Measurements from ENCODE around the gene MEX3A.

MEX3A gene

DNA sequence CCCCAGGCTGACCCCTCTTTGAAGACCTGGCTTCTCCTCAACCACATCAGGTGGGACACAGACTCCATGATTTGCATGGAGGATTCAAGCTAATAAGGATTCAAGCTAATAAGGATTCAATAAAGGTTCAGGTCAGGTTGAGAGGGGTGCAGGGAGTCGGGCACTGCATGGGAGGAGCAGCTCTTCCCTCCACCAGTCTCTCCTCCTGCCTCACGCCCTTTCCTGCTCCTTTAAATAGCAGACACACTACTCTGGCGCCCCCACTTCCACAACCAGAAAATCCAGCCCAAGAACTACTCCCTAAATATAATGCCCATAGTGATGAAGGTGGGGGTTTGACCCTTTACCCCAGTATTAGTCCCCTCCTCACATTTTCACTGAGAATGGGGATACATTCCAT lies 7.1 kb downstream of the MEX3A start:
- Histone ChIP-seq H4K20me1 (ENCODE audit: control insufficient read depth, insufficient read depth, low read depth, low read length) (no peaks in the 10 kb centered on the region), H3K4me1 (ENCODE audit: control insufficient read depth, low read length) (peaks cover 33% of the 10 kb centered on the region), H3K27ac (ENCODE audit: low read depth, low read length) (no peak overlapping the region), H3K36me3 (ENCODE audit: control insufficient read depth, low read length) (peaks cover 6% of the 10 kb centered on the region; the same call in 1 of the 2 replicates), H3K27me3 (ENCODE audit: control insufficient read depth, low read length) (peaks cover 4% of the 10 kb centered on the region), H3K4me3 (ENCODE audit: low read length) (peak overlapping the region; percentile 94), H3F3A (ENCODE audit: control insufficient read depth, insufficient read depth) (peaks cover 19% of the 10 kb centered on the region), H3K79me2 (ENCODE audit: control insufficient read depth, low read length) (peaks cover 18% of the 10 kb centered on the region), H3K9me3 (ENCODE audit: control insufficient read depth, insufficient read depth, low read length) (no peaks in the 10 kb centered on the region), H3K9me2 (replicated peaks; ENCODE audit: control insufficient read depth, low read length) (no peaks in the 10 kb centered on the region), H3K4me2 (ENCODE audit: low read length) (peak overlapping the region; percentile 93)
- no peak for TF ChIP-seq EZH2phosphoT487 (IDR thresholded peaks at IDR 0.05; ENCODE audit: borderline replicate concordance, low read length)

DNA sequence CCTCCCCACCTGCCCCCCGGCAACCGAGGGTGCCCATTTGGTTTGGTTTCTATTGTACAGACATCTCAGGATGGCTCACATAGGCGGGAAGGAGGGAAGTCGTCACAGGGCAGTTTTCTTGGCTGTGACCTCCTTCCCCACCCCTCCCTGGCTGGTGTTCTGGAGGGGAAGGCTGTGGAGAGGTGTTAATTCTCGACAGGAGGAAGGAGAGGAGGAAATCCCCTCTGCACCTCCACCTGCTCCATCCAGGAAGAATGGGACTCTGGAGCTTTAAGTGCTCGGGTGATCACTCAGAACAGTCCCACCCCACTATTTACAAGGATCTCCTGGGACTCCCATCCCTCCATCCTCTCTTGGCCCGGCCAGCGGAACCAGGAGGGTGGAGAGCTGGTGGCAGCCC lies 7.6 kb downstream of the MEX3A start:
- Histone ChIP-seq H3K27me3 (ENCODE audit: control insufficient read depth, low read length) (peaks cover 4% of the 10 kb centered on the region), H3K4me1 (ENCODE audit: control insufficient read depth, low read length) (peaks cover 33% of the 10 kb centered on the region), H3K9me2 (replicated peaks; ENCODE audit: control insufficient read depth, low read length) (no peaks in the 10 kb centered on the region), H3K79me2 (ENCODE audit: control insufficient read depth, low read length) (peaks cover 18% of the 10 kb centered on the region), H4K20me1 (ENCODE audit: control insufficient read depth, insufficient read depth, low read depth, low read length) (no peaks in the 10 kb centered on the region), H3F3A (ENCODE audit: control insufficient read depth, insufficient read depth) (peaks cover 17% of the 10 kb centered on the region), H3K4me3 (ENCODE audit: low read length) (no peak overlapping the region), H3K4me2 (ENCODE audit: low read length) (peak overlapping the region; percentile 93), H3K36me3 (ENCODE audit: control insufficient read depth, low read length) (peaks cover 6% of the 10 kb centered on the region; the same call in 1 of the 2 replicates), H3K9me3 (ENCODE audit: control insufficient read depth, insufficient read depth, low read length) (no peaks in the 10 kb centered on the region), H3K27ac (ENCODE audit: low read depth, low read length) (no peak overlapping the region)
- TF ChIP-seq, protein P1, sequence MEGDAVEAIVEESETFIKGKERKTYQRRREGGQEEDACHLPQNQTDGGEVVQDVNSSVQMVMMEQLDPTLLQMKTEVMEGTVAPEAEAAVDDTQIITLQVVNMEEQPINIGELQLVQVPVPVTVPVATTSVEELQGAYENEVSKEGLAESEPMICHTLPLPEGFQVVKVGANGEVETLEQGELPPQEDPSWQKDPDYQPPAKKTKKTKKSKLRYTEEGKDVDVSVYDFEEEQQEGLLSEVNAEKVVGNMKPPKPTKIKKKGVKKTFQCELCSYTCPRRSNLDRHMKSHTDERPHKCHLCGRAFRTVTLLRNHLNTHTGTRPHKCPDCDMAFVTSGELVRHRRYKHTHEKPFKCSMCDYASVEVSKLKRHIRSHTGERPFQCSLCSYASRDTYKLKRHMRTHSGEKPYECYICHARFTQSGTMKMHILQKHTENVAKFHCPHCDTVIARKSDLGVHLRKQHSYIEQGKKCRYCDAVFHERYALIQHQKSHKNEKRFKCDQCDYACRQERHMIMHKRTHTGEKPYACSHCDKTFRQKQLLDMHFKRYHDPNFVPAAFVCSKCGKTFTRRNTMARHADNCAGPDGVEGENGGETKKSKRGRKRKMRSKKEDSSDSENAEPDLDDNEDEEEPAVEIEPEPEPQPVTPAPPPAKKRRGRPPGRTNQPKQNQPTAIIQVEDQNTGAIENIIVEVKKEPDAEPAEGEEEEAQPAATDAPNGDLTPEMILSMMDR (IDR thresholded peaks at IDR 0.05; ENCODE audit: low read depth, low read length, poor library complexity, severe bottlenecking): no peak
- TF ChIP-seq EZH2phosphoT487 (IDR thresholded peaks at IDR 0.05; ENCODE audit: borderline replicate concordance, low read length): no peak

DNA sequence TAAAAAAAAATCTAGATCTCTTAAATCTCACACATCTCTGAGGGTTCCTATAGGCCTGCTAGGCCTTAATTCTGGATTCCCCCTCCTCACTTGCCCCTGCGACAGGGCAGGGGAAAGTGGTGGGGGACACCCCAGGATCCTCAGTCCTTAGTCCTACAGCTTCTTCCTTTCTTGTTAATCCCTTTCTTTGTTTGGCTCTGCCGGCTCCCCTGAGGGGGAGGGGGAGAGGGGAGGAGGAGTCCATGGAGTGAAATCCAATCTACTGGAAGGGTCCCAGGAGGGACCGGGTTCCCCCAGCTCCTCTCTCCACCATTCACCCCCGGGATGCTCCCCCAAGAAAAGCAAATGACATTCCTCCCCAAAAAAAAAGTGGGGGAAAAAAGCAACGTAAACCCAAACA lies 8.5 kb downstream of the MEX3A start:
- H3K27ac ChIP-seq (ENCODE audit: low read depth, low read length): no peak overlapping the region

DNA sequence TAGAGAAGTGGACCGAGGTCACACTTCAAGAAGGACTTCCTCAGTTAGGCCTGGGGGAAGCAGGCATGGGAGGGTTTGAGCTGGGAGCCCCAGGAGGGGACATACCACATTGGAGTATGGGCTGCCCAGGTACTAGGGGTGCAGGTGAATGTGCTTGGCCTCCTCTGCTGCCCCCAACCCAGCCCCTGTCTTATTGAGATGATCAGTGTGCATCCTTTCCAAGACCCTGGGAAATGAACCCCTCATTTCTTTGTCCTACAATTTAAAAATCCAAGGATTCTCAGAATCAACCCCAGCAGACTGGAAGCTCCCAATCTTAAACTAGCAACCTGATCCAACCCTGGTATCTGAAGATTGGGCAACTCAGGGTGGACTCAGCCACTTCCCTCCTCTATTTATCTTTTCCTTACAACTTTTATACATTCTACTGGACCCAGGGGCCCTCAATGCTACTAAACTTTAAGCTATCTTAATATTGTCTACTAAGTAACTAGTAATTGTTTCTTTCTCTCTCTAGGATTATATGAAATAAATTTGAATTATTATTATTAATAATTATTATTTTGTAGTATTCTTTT lies 9.1 kb downstream of the MEX3A start:
- TF ChIP-seq EZH2phosphoT487 (IDR thresholded peaks at IDR 0.05; ENCODE audit: borderline replicate concordance, low read length): no peak
- TF ChIP-seq, protein P1 (IDR thresholded peaks at IDR 0.05; ENCODE audit: low read depth, low read length, poor library complexity, severe bottlenecking): no peak
- H3K4me1 ChIP-seq (ENCODE audit: control insufficient read depth, low read length): peaks cover 31% of the 10 kb centered on the region
- H3K4me3 ChIP-seq (ENCODE audit: low read length): no peak overlapping the region
- no peaks in the 10 kb centered on the region for H4K20me1 ChIP-seq (ENCODE audit: control insufficient read depth, insufficient read depth, low read depth, low read length)
- peaks cover 18% of the 10 kb centered on the region for H3K79me2 ChIP-seq (ENCODE audit: control insufficient read depth, low read length)
- peaks cover 8% of the 10 kb centered on the region for H3F3A ChIP-seq (ENCODE audit: control insufficient read depth, insufficient read depth)
- no peaks in the 10 kb centered on the region for H3K9me2 ChIP-seq (replicated peaks; ENCODE audit: control insufficient read depth, low read length)
- H3K27me3 ChIP-seq (ENCODE audit: control insufficient read depth, low read length): peaks cover 4% of the 10 kb centered on the region
- H3K27ac ChIP-seq (ENCODE audit: low read depth, low read length): no peak overlapping the region
- peaks cover 6% of the 10 kb centered on the region; the same call in 1 of the 2 replicates for H3K36me3 ChIP-seq (ENCODE audit: control insufficient read depth, low read length)
- no peaks in the 10 kb centered on the region for H3K9me3 ChIP-seq (ENCODE audit: control insufficient read depth, insufficient read depth, low read length)
- H3K4me2 ChIP-seq (ENCODE audit: low read length): no peak overlapping the region

More for the DNA sequence above, 8.5 kb downstream of the MEX3A start:
- Histone ChIP-seq H3K36me3 (ENCODE audit: control insufficient read depth, low read length) (peaks cover 6% of the 10 kb centered on the region; the same call in 1 of the 2 replicates), H3K4me3 (ENCODE audit: low read length) (no peak overlapping the region), H3K4me2 (ENCODE audit: low read length) (no peak overlapping the region), H4K20me1 (ENCODE audit: control insufficient read depth, insufficient read depth, low read depth, low read length) (no peaks in the 10 kb centered on the region), H3K9me3 (ENCODE audit: control insufficient read depth, insufficient read depth, low read length) (no peaks in the 10 kb centered on the region), H3K27me3 (ENCODE audit: control insufficient read depth, low read length) (peaks cover 4% of the 10 kb centered on the region), H3K4me1 (ENCODE audit: control insufficient read depth, low read length) (peaks cover 33% of the 10 kb centered on the region), H3K79me2 (ENCODE audit: control insufficient read depth, low read length) (peaks cover 18% of the 10 kb centered on the region), H3F3A (ENCODE audit: control insufficient read depth, insufficient read depth) (peaks cover 13% of the 10 kb centered on the region), H3K9me2 (replicated peaks; ENCODE audit: control insufficient read depth, low read length) (no peaks in the 10 kb centered on the region)
- TF ChIP-seq, protein P1 (IDR thresholded peaks at IDR 0.05; ENCODE audit: low read depth, low read length, poor library complexity, severe bottlenecking): no peak
- no peak for TF ChIP-seq EZH2phosphoT487 (IDR thresholded peaks at IDR 0.05; ENCODE audit: borderline replicate concordance, low read length)
